PC-3 (cell line): Measurements from ENCODE around the gene NR5A2. TPM values are rescaled to one million over a fixed set of nuclear protein-coding genes. Genes with fewer than 3 reads are reported as not detected.

ENCODE experiments used
- ATAC-seq: fragments of 200-7000 bp; cut with Tn5 transposase; 2 replicates; pipeline ENCODE4 v1.9.1; 2020; ENCODE audit warnings: mild to moderate bottlenecking, moderate library complexity
- BruUV-seq: library from RNA; stranded (reverse); fragments of 400-500 nt; replicated peaks from 2 replicates; lab custom pipeline; 2021; lab: Mats Ljungman, UMichigan
- CTCF ChIA-PET: fragments of 300-600 bp; sonication (Branson Sonifier 250); formaldehyde crosslinking; loops from one replicate; lab custom pipeline; 2022; ENCODE audit warnings: antibody characterized with exemption; lab: Charles Lee
- POLR2A ChIA-PET: fragments of 300-600 bp; sonication (Branson Sonifier 250); formaldehyde crosslinking; loops from one replicate; lab custom pipeline; 2022; ENCODE audit warnings: antibody characterized with exemption; ENCODE audit not compliant: unreplicated experiment; lab: Charles Lee
- DNase-seq: peaks from one replicate; pipeline ENCODE4 v3.0.0-alpha.2; 2015
- H2AFZ ChIP-seq: fragments of 300-600 bp; sonication (generic); 2 replicates; pipeline ENCODE4 v1.6.0; 2016; ENCODE audit warnings: antibody characterized with exemption, low read length
- H3F3A ChIP-seq: fragments of 300-600 bp; sonication (generic); one replicate; pipeline ENCODE4 v1.6.0; 2017; ENCODE audit warnings: antibody characterized with exemption, low read length, control low read depth, mild to moderate bottlenecking; ENCODE audit not compliant: unreplicated experiment
- H3K27ac ChIP-seq: fragments of 300-600 bp; sonication (generic); 2 replicates; pipeline ENCODE4 v1.5.1; 2016; ENCODE audit warnings: mild to moderate bottlenecking, low read length
- H3K27me3 ChIP-seq: fragments of 300-600 bp; sonication (generic); 2 replicates; pipeline ENCODE4 v1.6.1; 2016; ENCODE audit warnings: low read length, mixed read lengths
- H3K36me3 ChIP-seq: fragments of 300-600 bp; sonication (generic); 2 replicates; pipeline ENCODE4 v1.6.1; 2016; ENCODE audit warnings: low read depth, mixed run types, low read length, mixed read lengths
- H3K4me1 ChIP-seq: fragments of 300-600 bp; sonication (generic); 2 replicates; pipeline ENCODE4 v1.5.1; 2016; ENCODE audit warnings: low read length; ENCODE audit not compliant: insufficient read depth
- H3K4me2 ChIP-seq: fragments of 300-600 bp; sonication (generic); 2 replicates; pipeline ENCODE4 v1.6.0; 2016; ENCODE audit warnings: low read length
- H3K4me3 ChIP-seq: fragments of 300-600 bp; sonication (generic); 2 replicates; pipeline ENCODE4 v1.5.1; 2016; ENCODE audit warnings: mild to moderate bottlenecking, low read length, mixed read lengths
- H3K79me2 ChIP-seq: fragments of 300-600 bp; sonication (generic); 2 replicates; pipeline ENCODE4 v1.6.1; 2017; ENCODE audit warnings: low read length, mixed read lengths
- H3K9ac ChIP-seq: fragments of 300-600 bp; sonication (generic); 2 replicates; pipeline ENCODE4 v1.6.0; 2016; ENCODE audit warnings: mild to moderate bottlenecking, low read length
- H3K9me2 ChIP-seq: fragments of 300-600 bp; sonication (generic); replicated peaks from 2 replicates; pipeline ENCODE4 v1.6.1; 2016; ENCODE audit warnings: mixed run types, low read length, mixed read lengths
- H3K9me3 ChIP-seq: fragments of 300-600 bp; sonication (generic); 2 replicates; pipeline ENCODE4 v1.6.1; 2016; ENCODE audit warnings: low read length, mixed read lengths
- H4K20me1 ChIP-seq: fragments of 300-600 bp; sonication (generic); 2 replicates; pipeline ENCODE4 v1.6.1; 2016; ENCODE audit warnings: low read length, mixed read lengths
- EZH2 ChIP-seq: fragments of 300-600 bp; sonication (generic); IDR thresholded peaks from one replicate; pipeline ENCODE4 v1.6.1; 2017; ENCODE audit warnings: antibody characterized with exemption, mild to moderate bottlenecking, low read length; ENCODE audit not compliant: unreplicated experiment
- EZH2phosphoT487 ChIP-seq: fragments of 300-600 bp; sonication (generic); IDR thresholded peaks from 2 replicates; pipeline ENCODE4 v1.6.1; 2018; ENCODE audit warnings: mild to moderate bottlenecking, antibody characterized with exemption, low read length, borderline replicate concordance
- intact Hi-C: fragments of 100-400 bp; cut with micrococcal nuclease; formaldehyde crosslinking; loops from 2 replicates; pipeline ENCODE4 v1.9.0; 2023
- total RNA-seq: library from RNA; depleted of rRNA; stranded (reverse); fragments of >200 nt; gene quantifications from 2 replicates; pipeline ENCODE4 v1.2.3, GENCODE V29; 2014
- TF ChIP-seq, protein P1 (sequence below): fragments of 300-600 bp; sonication (generic); conservative IDR thresholded peaks from 2 replicates; pipeline ENCODE4 v1.5.1; 2017; ENCODE audit warnings: antibody characterized with exemption, low read depth, mild to moderate bottlenecking, low read length

The NR5A2 gene
- total RNA-seq, 1 experiment from 2014 or later = 0.36 TPM

DNA sequence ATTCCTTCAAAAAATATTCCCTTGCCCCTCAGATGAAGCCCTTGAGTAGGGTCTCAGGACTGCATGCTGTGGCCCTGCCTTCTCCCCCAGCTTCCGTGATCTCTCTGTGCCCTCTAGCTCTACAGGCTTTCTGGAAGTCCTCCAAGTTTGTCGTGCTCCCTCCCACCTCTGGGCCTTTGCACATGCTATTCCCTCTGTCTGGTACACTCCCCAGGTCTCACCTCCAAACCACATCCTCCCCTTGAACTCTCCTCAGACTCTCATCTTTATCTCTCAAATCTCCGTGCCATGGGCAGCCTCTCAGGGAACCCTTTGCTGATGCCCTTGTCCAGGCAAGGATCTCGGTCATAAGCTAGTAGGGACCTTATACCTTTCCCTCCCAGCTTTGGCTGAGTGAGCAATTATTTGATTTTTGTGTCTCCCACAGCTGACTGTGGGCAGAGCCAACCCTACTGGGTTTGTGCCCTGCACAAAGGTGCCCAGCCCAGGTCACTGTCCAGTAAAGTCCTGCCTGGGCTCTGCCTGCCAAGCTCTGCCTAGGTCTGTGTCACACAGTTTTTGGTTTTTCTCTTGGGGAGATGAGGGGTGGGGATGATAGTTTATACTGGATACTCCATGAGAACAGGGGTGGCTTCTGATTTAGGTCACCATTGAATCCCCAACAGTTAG lies 194.2 kb downstream of the NR5A2 start:
- TF ChIP-seq EZH2 (no peak), EZH2phosphoT487 (no peak)
- TF ChIP-seq, protein P1, sequence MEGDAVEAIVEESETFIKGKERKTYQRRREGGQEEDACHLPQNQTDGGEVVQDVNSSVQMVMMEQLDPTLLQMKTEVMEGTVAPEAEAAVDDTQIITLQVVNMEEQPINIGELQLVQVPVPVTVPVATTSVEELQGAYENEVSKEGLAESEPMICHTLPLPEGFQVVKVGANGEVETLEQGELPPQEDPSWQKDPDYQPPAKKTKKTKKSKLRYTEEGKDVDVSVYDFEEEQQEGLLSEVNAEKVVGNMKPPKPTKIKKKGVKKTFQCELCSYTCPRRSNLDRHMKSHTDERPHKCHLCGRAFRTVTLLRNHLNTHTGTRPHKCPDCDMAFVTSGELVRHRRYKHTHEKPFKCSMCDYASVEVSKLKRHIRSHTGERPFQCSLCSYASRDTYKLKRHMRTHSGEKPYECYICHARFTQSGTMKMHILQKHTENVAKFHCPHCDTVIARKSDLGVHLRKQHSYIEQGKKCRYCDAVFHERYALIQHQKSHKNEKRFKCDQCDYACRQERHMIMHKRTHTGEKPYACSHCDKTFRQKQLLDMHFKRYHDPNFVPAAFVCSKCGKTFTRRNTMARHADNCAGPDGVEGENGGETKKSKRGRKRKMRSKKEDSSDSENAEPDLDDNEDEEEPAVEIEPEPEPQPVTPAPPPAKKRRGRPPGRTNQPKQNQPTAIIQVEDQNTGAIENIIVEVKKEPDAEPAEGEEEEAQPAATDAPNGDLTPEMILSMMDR = no peak
- Histone ChIP-seq H3K4me3 (no peak overlapping the region), H2AFZ (no peak overlapping the region), H3K9ac (no peak overlapping the region), H3K4me1 (no peaks in the 10 kb centered on the region), H3K4me2 (no peak overlapping the region), H3K27me3 (no peaks in the 10 kb centered on the region), H3K27ac (no peak overlapping the region), H3K9me2 (no peaks in the 10 kb centered on the region; the same call in 1 of the 2 replicates), H4K20me1 (no peaks in the 10 kb centered on the region), H3K9me3 (no peaks in the 10 kb centered on the region), H3K36me3 (no peaks in the 10 kb centered on the region), H3F3A (no peaks in the 10 kb centered on the region), H3K79me2 (no peaks in the 10 kb centered on the region)
- ChIA-PET CTCF (interaction anchor here (0.6 kb wide), 2 partner anchors 60 to 288 kb away, joined by 3 to 4 read pairs; no protein-coding TSS in a partner anchor), POLR2A (no interaction called here)
- BruUV-seq = no TSS peak
- DNase-seq (no peak), ATAC-seq (no peak)
- intact Hi-C loops = no loop called here

DNA sequence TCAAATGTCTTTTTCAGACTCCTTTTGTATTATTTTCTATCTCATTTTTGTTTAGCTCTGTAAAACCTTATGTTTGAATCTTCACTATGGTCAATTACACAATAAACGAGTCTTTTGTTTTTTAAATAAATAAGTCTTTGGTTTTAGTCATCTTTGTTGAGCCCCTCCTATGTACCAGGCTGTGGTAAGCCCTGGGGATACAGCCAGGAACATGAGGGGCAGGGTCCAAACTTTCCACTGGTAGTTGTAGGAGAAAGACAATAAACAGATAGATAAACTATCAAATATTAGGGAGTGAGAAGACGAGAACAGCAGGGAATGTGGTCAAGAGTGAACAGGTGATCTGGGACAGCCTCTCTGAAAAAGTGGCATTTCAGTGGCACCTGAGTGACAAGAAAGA lies 195.7 kb downstream of the NR5A2 start:
- Histone ChIP-seq H3K9me2 (no peaks in the 10 kb centered on the region; the same call in 1 of the 2 replicates), H3K27ac (no peak overlapping the region), H3K27me3 (no peaks in the 10 kb centered on the region), H3K9me3 (no peaks in the 10 kb centered on the region), H3K36me3 (no peaks in the 10 kb centered on the region), H4K20me1 (no peaks in the 10 kb centered on the region), H3K79me2 (no peaks in the 10 kb centered on the region), H3K4me1 (no peaks in the 10 kb centered on the region), H2AFZ (no peak overlapping the region), H3K4me2 (no peak overlapping the region), H3K4me3 (no peak overlapping the region), H3F3A (no peaks in the 10 kb centered on the region), H3K9ac (no peak overlapping the region)
- BruUV-seq = no TSS peak
- ATAC-seq = no peak
- intact Hi-C loops = no loop called here
- CTCF ChIA-PET = no interaction called here
- TF ChIP-seq EZH2 = no peak
- TF ChIP-seq, protein P1 = no peak
- TF ChIP-seq EZH2phosphoT487 = no peak
- DNase-seq = no peak
- POLR2A ChIA-PET = no interaction called here

DNA sequence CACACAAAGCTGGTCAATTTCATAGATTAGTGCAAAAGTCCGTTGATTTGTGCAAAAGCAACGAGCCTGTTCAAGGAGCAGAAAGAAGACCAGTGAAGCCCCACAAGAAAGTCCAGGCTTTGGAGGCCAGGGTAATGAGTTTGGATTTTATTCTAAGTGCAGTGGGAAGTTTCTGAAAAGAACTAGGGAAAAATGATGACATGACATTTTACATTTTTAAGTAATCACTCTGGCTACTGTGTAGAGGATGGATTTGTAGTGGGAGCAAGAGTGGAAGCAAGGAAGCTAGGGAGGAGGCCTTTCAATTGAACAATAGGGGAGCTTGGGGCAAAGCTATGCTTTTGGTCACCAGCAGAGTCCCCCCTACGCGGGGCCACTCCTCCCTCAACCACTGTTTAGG lies 196.1 kb downstream of the NR5A2 start:
- ChIA-PET CTCF (no interaction called here), POLR2A (no interaction called here)
- H3K36me3 ChIP-seq = no peaks in the 10 kb centered on the region
- intact Hi-C loops = no loop called here
- H3K4me3 ChIP-seq = no peak overlapping the region
- no peak overlapping the region for H3K4me2 ChIP-seq
- H3K9me3 ChIP-seq = no peaks in the 10 kb centered on the region
- TF ChIP-seq, protein P1 = no peak
- no peak for TF ChIP-seq EZH2
- no peak for TF ChIP-seq EZH2phosphoT487
- BruUV-seq = no TSS peak
- H3K9me2 ChIP-seq = no peaks in the 10 kb centered on the region; the same call in 1 of the 2 replicates
- no peaks in the 10 kb centered on the region for H4K20me1 ChIP-seq
- no peaks in the 10 kb centered on the region for H3K4me1 ChIP-seq
- H3K9ac ChIP-seq = no peak overlapping the region
- H3F3A ChIP-seq = no peaks in the 10 kb centered on the region
- no peak for DNase-seq
- H3K27ac ChIP-seq = no peak overlapping the region
- H2AFZ ChIP-seq = no peak overlapping the region
- H3K79me2 ChIP-seq = no peaks in the 10 kb centered on the region
- no peaks in the 10 kb centered on the region for H3K27me3 ChIP-seq
- ATAC-seq = no peak
